ENCODE data around the gene ARRDC4.

ARRDC4 gene

GRCh38 chr15:98000249-98001203 lies 40.0 kb downstream of the ARRDC4 start:
- DNase-seq = no peak

- DNase-seq = no peak
These were observed 41.2 kb downstream of the ARRDC4 start for GRCh38 chr15:98001663-98002194.

GRCh38 chr15:98002419-98002818 lies 41.9 kb downstream of the ARRDC4 start:
- DNase-seq = no peak

- no peak for DNase-seq
These were observed 42.4 kb downstream of the ARRDC4 start for GRCh38 chr15:98002866-98003265.

- no peak for DNase-seq
These were observed 43.0 kb downstream of the ARRDC4 start for GRCh38 chr15:98003518-98003917.

GRCh38 chr15:98003996-98004395 lies 43.5 kb downstream of the ARRDC4 start:
- DNase-seq = no peak

- DNase-seq = no peak
These were observed 45.2 kb downstream of the ARRDC4 start for GRCh38 chr15:98005659-98006058.

GRCh38 chr15:98009169-98009568 lies 48.7 kb downstream of the ARRDC4 start:
- DNase-seq = no peak

- no peak for DNase-seq
These were observed 49.5 kb downstream of the ARRDC4 start for GRCh38 chr15:98009971-98010370.

- no peak for DNase-seq
These were observed 51.9 kb downstream of the ARRDC4 start for GRCh38 chr15:98012354-98012753.

GRCh38 chr15:98013631-98014030 lies 53.1 kb downstream of the ARRDC4 start:
- DNase-seq = no peak

- DNase-seq = no peak
These were observed 56.9 kb downstream of the ARRDC4 start for GRCh38 chr15:98017150-98017964.

GRCh38 chr15:98018761-98019351 lies 58.4 kb downstream of the ARRDC4 start:
- DNase-seq = no peak

All from central memory CD4-positive, alpha-beta T cell (primary cell).